WERI-Rb-1 (cell line): ENCODE results near the gene CHIT1.

Experiments used
- DNase-seq: peaks from one replicate; pipeline ENCODE4 v3.0.0-alpha.2; 2020
- H3K27ac ChIP-seq: fragments of 250-450 bp; sonication (Bioruptor Pico); 2 replicates; pipeline ENCODE4 v1.5.1; 2020; ENCODE audit warnings: mild to moderate bottlenecking, moderate library complexity
- H3K27me3 ChIP-seq: fragments of 250-450 bp; sonication (Bioruptor Pico); 2 replicates; pipeline ENCODE4 v1.5.1; 2021; ENCODE audit warnings: mild to moderate bottlenecking, low read depth, moderate library complexity; ENCODE audit not compliant: insufficient read depth, severe bottlenecking
- H3K36me3 ChIP-seq: fragments of 250-450 bp; sonication (Bioruptor Pico); 2 replicates; pipeline ENCODE4 v1.5.1; 2020; ENCODE audit warnings: mild to moderate bottlenecking, moderate library complexity
- H3K4me3 ChIP-seq: 2 replicates; pipeline ENCODE4 v1.5.1; 2011; ENCODE audit warnings: low read depth, mild to moderate bottlenecking, control low read depth, low read length
- H3K9me3 ChIP-seq: fragments of 250-450 bp; sonication (Bioruptor Pico); 2 replicates; pipeline ENCODE4 v1.5.1; 2021; ENCODE audit warnings: mild to moderate bottlenecking, moderate library complexity; ENCODE audit not compliant: severe bottlenecking
- CTCF ChIP-seq: IDR thresholded peaks from 2 replicates; pipeline ENCODE4 v1.5.1; 2011; ENCODE audit warnings: low read depth, mild to moderate bottlenecking, control low read depth, inconsistent platforms, low read length

The CHIT1 gene

GRCh38 chr1:203173566-203173965 lies 55.9 kb downstream of the CHIT1 start:
- no peaks in the 10 kb centered on the region for H3K27me3 ChIP-seq
- H3K27ac ChIP-seq: peak overlapping the region; percentile 94
- H3K4me3 ChIP-seq: no peak overlapping the region
- H3K9me3 ChIP-seq: no peaks in the 10 kb centered on the region
- H3K36me3 ChIP-seq: no peaks in the 10 kb centered on the region
- TF ChIP-seq CTCF: peak; percentile 58
- DNase-seq: peak; percentile 100

DNA sequence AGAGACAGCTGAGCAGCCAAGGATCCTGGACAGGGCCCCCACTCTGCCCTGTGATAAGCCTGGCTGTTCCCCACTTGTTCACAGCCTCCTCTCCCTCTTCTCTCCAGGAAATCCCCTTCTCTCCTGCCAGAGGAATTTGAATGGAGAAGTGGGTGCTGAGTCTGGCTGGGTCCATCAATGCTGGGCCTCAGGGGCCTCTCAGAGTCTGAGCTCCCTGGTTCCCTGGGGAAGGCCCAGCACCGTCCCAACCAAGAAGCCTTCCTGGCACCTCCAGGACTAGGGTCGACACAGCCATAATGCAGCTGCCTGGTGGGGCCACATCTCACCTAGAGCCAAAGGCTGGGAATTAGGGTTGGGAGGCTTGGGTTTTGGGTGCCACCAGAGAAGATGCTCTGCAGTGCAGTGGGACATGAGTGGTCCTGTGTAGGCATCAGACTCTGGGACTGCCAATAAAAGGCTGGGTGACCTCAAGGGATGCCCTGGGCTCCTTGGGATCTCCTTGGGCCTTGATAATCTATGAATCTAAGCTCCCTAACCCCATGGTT lies 56.4 kb downstream of the CHIT1 start:
- DNase-seq: no peak
- no peak overlapping the region for H3K4me3 ChIP-seq
- no peaks in the 10 kb centered on the region for H3K9me3 ChIP-seq
- H3K36me3 ChIP-seq: peaks cover 5% of the 10 kb centered on the region; the same call in 1 of the 2 replicates
- H3K27me3 ChIP-seq: no peaks in the 10 kb centered on the region
- H3K27ac ChIP-seq: peak overlapping the region; percentile 94
- TF ChIP-seq CTCF: no peak

- H3K4me3 ChIP-seq: no peak overlapping the region
- H3K27ac ChIP-seq: peak overlapping the region; percentile 94
- H3K9me3 ChIP-seq: no peaks in the 10 kb centered on the region
- peaks cover 8% of the 10 kb centered on the region; the same call in 1 of the 2 replicates for H3K36me3 ChIP-seq
- no peaks in the 10 kb centered on the region for H3K27me3 ChIP-seq
- TF ChIP-seq CTCF: peak; percentile 100
- DNase-seq: peak; percentile 97
Observed at GRCh38 chr1:203172184-203173010, 57.1 kb downstream of the CHIT1 start.

GRCh38 chr1:203171341-203172183 lies 57.9 kb downstream of the CHIT1 start:
- DNase-seq: no peak
- Histone ChIP-seq H3K27me3 (no peaks in the 10 kb centered on the region), H3K27ac (peak overlapping the region; percentile 7), H3K36me3 (peaks cover 11% of the 10 kb centered on the region), H3K4me3 (no peak overlapping the region), H3K9me3 (no peaks in the 10 kb centered on the region)
- no peak for TF ChIP-seq CTCF

DNA sequence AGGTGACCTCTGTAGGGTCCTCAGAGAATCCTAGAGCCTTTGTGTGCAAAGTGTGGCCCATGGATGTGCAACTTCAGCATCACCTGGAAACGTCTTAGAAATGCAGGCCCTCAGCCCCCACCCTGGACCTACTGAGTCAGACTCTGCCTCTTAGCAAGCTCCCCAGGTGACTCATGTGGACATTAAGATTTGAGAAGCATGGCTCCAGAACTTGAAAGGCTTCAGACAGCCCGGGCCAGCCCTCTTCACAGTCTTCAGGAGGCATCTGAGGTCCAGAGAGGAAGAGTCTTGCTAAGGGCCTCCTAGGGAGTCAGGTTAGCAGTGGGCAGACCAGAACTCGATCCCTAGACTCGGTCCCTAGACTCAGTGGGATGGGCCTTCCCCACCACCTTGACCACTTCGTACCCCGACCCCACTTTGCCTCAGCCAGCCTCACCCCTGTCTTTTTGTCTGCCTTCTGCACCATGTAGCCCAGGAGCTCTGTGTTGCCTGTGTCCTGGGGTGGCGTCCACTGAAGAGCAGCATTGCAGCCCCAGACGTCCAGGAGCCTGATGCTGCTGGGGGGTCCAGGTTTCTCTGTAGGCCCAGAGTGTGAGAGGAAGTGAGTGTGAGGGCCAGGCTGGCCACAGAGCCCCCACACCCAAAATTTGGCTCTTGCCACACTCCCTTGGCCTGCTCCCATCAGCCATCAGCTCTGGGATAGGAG lies 58.7 kb downstream of the CHIT1 start:
- Histone ChIP-seq H3K36me3 (peaks cover 17% of the 10 kb centered on the region), H3K27ac (no peak overlapping the region)
- TF ChIP-seq CTCF: no peak

More for the DNA sequence above, 58.7 kb downstream of the CHIT1 start:
- Histone ChIP-seq H3K4me3 (no peak overlapping the region), H3K27me3 (no peaks in the 10 kb centered on the region), H3K9me3 (no peaks in the 10 kb centered on the region)
- no peak for DNase-seq
